Measurements from ENCODE around the gene WDFY3. TPM values are rescaled to one million over a fixed set of nuclear protein-coding genes. Genes with fewer than 3 reads are reported as not detected.

The WDFY3 gene
- total and polyA plus RNA-seq, 9 of the 15 experiments (the other 6 are each of a cell fraction or from before 2014, with no cell fraction given) = 0.58 to 13.5 (median 9.4) TPM

- ATAC-seq (no peak), FAIRE-seq (no peak), DNase-seq (ENCODE audit: extremely low read depth in 1 of 4, low spot score in 3 of 4) (no peak)
- H3K9ac ChIP-seq (ENCODE audit: insufficient read depth in 1 of 2, low read depth in 2 of 2, low read length in 2 of 2) = no peak overlapping the region
- WGBS (ENCODE audit: insufficient coverage, low coverage, missing lambda C conversion rate) = 22% methylated on average over 3 of the region's 3 CpGs
- in situ Hi-C loops (cut with MboI) = no loop called here
- H3K79me2 ChIP-seq (ENCODE audit: control insufficient read depth, insufficient read depth, low read length) = no peaks in the 10 kb centered on the region
- H3K9me1 ChIP-seq (ENCODE audit: control insufficient read depth, insufficient read depth, low read length) = no peaks in the 10 kb centered on the region
- intact Hi-C loops (cut with micrococcal nuclease) = no loop called here
- CTCF ChIA-PET (ENCODE audit: low intra/inter-chr PET ratio) = no interaction called here
- no TSS peak for BruUV-seq (replicated peaks)
- H2AFZ ChIP-seq (ENCODE audit: low read depth, low read length) = no peak overlapping the region
- no peak overlapping the region for H3K27ac ChIP-seq (ENCODE audit: extremely low read depth, low read depth, low read length)
- no peaks in the 10 kb centered on the region for H3K27me3 ChIP-seq (ENCODE audit: control insufficient read depth in 2 of 2, insufficient read depth in 2 of 2, low read length in 2 of 2)
- POLR2A ChIA-PET = no interaction called here
- no peaks in the 10 kb centered on the region for H3K9me3 ChIP-seq (replicated peaks; ENCODE audit: control insufficient read depth, insufficient read depth, low read depth, low read length)
- no peaks in the 10 kb centered on the region for H4K20me1 ChIP-seq (replicated peaks; ENCODE audit: control insufficient read depth, insufficient read depth, low read length)
- H3K36me3 ChIP-seq (ENCODE audit: control insufficient read depth, insufficient read depth, low read length) = no peaks in the 10 kb centered on the region
- H3K4me3 ChIP-seq = no peak overlapping the region
- no peaks in the 10 kb centered on the region for H3K4me1 ChIP-seq (replicated peaks in 1 of 2; ENCODE audit: control insufficient read depth in 2 of 2, insufficient read depth in 2 of 2, low read length in 2 of 2)
- no peak overlapping the region for H3K4me2 ChIP-seq (ENCODE audit: insufficient read depth, low read length)
- TF ChIP-seq SMAD1 (IDR thresholded peaks at IDR 0.05; ENCODE audit: low read depth, low read length, partially characterized antibody) = no peak
- TF ChIP-seq NR1H2 (CRISPR knock-in tag; IDR thresholded peaks at IDR 0.05) = no peak
- no peak for TF ChIP-seq IRF9 (tag; IDR thresholded peaks at IDR 0.05)
- no peak for TF ChIP-seq SNIP1 (IDR thresholded peaks at IDR 0.05; ENCODE audit: low read depth)
- no peak for TF ChIP-seq RBM39 (optimal IDR thresholded peaks at IDR 0.05; ENCODE audit: low read depth, low read length)
- TF ChIP-seq SMARCA4 (IDR thresholded peaks at IDR 0.05) = no peak
- no peak for TF ChIP-seq ZHX1 (conservative IDR thresholded peaks at IDR 0.05; ENCODE audit: low read length)
- TF ChIP-seq SMAD3 (CRISPR knock-in tag; conservative IDR thresholded peaks at IDR 0.05) = no peak
- TF ChIP-seq U2AF1 (optimal IDR thresholded peaks at IDR 0.05; ENCODE audit: low read depth, low read length) = no peak
- TF ChIP-seq PML (IDR thresholded peaks at IDR 0.05; ENCODE audit: low read length) = no peak
- no peak for TF ChIP-seq HLTF (IDR thresholded peaks at IDR 0.05)
- TF ChIP-seq, protein P1, sequence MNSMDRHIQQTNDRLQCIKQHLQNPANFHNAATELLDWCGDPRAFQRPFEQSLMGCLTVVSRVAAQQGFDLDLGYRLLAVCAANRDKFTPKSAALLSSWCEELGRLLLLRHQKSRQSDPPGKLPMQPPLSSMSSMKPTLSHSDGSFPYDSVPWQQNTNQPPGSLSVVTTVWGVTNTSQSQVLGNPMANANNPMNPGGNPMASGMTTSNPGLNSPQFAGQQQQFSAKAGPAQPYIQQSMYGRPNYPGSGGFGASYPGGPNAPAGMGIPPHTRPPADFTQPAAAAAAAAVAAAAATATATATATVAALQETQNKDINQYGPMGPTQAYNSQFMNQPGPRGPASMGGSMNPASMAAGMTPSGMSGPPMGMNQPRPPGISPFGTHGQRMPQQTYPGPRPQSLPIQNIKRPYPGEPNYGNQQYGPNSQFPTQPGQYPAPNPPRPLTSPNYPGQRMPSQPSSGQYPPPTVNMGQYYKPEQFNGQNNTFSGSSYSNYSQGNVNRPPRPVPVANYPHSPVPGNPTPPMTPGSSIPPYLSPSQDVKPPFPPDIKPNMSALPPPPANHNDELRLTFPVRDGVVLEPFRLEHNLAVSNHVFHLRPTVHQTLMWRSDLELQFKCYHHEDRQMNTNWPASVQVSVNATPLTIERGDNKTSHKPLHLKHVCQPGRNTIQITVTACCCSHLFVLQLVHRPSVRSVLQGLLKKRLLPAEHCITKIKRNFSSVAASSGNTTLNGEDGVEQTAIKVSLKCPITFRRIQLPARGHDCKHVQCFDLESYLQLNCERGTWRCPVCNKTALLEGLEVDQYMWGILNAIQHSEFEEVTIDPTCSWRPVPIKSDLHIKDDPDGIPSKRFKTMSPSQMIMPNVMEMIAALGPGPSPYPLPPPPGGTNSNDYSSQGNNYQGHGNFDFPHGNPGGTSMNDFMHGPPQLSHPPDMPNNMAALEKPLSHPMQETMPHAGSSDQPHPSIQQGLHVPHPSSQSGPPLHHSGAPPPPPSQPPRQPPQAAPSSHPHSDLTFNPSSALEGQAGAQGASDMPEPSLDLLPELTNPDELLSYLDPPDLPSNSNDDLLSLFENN (IDR thresholded peaks at IDR 0.05; ENCODE audit: low read depth in 2 of 2, low read length in 2 of 2) = no peak
- TF ChIP-seq HDAC2 (IDR thresholded peaks at IDR 0.05) = no peak
- no peak for TF ChIP-seq MTA1 (IDR thresholded peaks at IDR 0.05; ENCODE audit: borderline replicate concordance)
- TF ChIP-seq, protein P2, sequence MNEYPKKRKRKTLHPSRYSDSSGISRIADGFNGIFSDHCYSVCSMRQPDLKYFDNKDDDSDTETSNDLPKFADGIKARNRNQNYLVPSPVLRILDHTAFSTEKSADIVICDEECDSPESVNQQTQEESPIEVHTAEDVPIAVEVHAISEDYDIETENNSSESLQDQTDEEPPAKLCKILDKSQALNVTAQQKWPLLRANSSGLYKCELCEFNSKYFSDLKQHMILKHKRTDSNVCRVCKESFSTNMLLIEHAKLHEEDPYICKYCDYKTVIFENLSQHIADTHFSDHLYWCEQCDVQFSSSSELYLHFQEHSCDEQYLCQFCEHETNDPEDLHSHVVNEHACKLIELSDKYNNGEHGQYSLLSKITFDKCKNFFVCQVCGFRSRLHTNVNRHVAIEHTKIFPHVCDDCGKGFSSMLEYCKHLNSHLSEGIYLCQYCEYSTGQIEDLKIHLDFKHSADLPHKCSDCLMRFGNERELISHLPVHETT (CRISPR knock-in tag; conservative IDR thresholded peaks at IDR 0.05 in 1 of 2, IDR thresholded peaks at IDR 0.05 in 1 of 2) = no peak
These were observed 59.3 kb downstream of the WDFY3 start for GRCh38 chr4:84907145-84907544.
